Astrocyte (in vitro differentiated cells and primary cell): ENCODE measurements around the gene CLK2. TPM values are rescaled to one million over a fixed set of nuclear protein-coding genes. Genes with fewer than 3 reads are reported as not detected.

Source experiments
- DNase-seq: peaks from one replicate; pipeline ENCODE4 v3.0.0-alpha.2; 2010; ENCODE audit warnings: low read depth
- FAIRE-seq: peaks from 2 replicates; lab custom pipeline; 2011; peaks lifted over from hg19 to GRCh38; lab: Jason Lieb, UNC
- H2AFZ ChIP-seq: 2 replicates; pipeline ENCODE4 v1.6.0; 2012; ENCODE audit warnings: low read depth, low read length, inconsistent platforms
- H3K27ac ChIP-seq: 2 replicates; pipeline ENCODE4 v1.5.1; 2011; ENCODE audit warnings: low read depth, low read length, inconsistent platforms
- H3K27me3 ChIP-seq: 2 replicates; pipeline ENCODE4 v1.6.0; 2011; ENCODE audit warnings: low read length, inconsistent platforms; ENCODE audit not compliant: insufficient read depth
- H3K36me3 ChIP-seq: 2 replicates; pipeline ENCODE4 v1.5.1; 2011; ENCODE audit warnings: low read length, inconsistent platforms; ENCODE audit not compliant: insufficient read depth
- H3K4me1 ChIP-seq: 2 replicates; pipeline ENCODE4 v1.5.1; 2011; ENCODE audit warnings: low read length, inconsistent platforms; ENCODE audit not compliant: insufficient read depth
- H3K4me2 ChIP-seq: 2 replicates; pipeline ENCODE4 v1.6.0; 2012; ENCODE audit warnings: low read length, inconsistent platforms
- H3K4me3 ChIP-seq: 2 replicates; pipeline ENCODE4 v1.5.1; 2011; ENCODE audit warnings: low read depth, mild to moderate bottlenecking, low read length, inconsistent platforms; ENCODE audit not compliant: insufficient read depth
- H3K79me2 ChIP-seq: 2 replicates; pipeline ENCODE4 v1.6.0; 2012; ENCODE audit warnings: mild to moderate bottlenecking, low read length, inconsistent platforms; ENCODE audit not compliant: insufficient read depth
- H3K9ac ChIP-seq: 2 replicates; pipeline ENCODE4 v1.6.0; 2012; ENCODE audit warnings: mild to moderate bottlenecking, low read length, inconsistent platforms
- H3K9me3 ChIP-seq: 2 replicates; pipeline ENCODE4 v1.5.1; 2012; ENCODE audit warnings: low read depth, mild to moderate bottlenecking, low read length, inconsistent platforms; ENCODE audit not compliant: insufficient read depth
- H4K20me1 ChIP-seq: 2 replicates; pipeline ENCODE4 v1.6.0; 2012; ENCODE audit warnings: low read length, inconsistent platforms; ENCODE audit not compliant: insufficient read depth
- H3K27ac Mint-ChIP-seq: one replicate; pipeline ENCODE4 v1.8.0; 2021; ENCODE audit warnings: mild to moderate bottlenecking, mixed read lengths; ENCODE audit not compliant: unreplicated experiment
- H3K27me3 Mint-ChIP-seq: one replicate; pipeline ENCODE4 v1.8.0; 2021; ENCODE audit warnings: low read depth, mixed read lengths; ENCODE audit not compliant: unreplicated experiment
- H3K36me3 Mint-ChIP-seq: one replicate; pipeline ENCODE4 v1.8.0; 2021; ENCODE audit warnings: low read depth, mixed read lengths; ENCODE audit not compliant: unreplicated experiment
- H3K4me1 Mint-ChIP-seq: one replicate; pipeline ENCODE4 v1.8.0; 2021; ENCODE audit warnings: low read depth, mixed read lengths; ENCODE audit not compliant: unreplicated experiment
- H3K4me3 Mint-ChIP-seq: one replicate; pipeline ENCODE4 v1.8.0; 2021; ENCODE audit warnings: mild to moderate bottlenecking, moderate library complexity, mixed read lengths; ENCODE audit not compliant: unreplicated experiment
- H3K9me3 Mint-ChIP-seq: one replicate; pipeline ENCODE4 v1.8.0; 2021; ENCODE audit warnings: mild to moderate bottlenecking, mixed read lengths; ENCODE audit not compliant: unreplicated experiment
- EZH2 ChIP-seq: IDR thresholded peaks from 2 replicates; pipeline ENCODE4 v1.6.1; 2012; ENCODE audit warnings: mild to moderate bottlenecking, low read length, inconsistent platforms; ENCODE audit not compliant: insufficient read depth
- total RNA-seq: library from RNA; stranded (reverse); gene quantifications from 2 replicates; pipeline ENCODE4 v1.2.1, GENCODE V29; 2021
- TF ChIP-seq, protein P1 (sequence below): IDR thresholded peaks from 2 replicates; pipeline ENCODE4 v1.5.1; 2011; ENCODE audit warnings: low read depth, mild to moderate bottlenecking, inconsistent platforms, low read length, moderate library complexity; ENCODE audit not compliant: insufficient read depth

The CLK2 gene
- total RNA-seq, 1 donor from 2014 or later: 31.7 TPM

DNA sequence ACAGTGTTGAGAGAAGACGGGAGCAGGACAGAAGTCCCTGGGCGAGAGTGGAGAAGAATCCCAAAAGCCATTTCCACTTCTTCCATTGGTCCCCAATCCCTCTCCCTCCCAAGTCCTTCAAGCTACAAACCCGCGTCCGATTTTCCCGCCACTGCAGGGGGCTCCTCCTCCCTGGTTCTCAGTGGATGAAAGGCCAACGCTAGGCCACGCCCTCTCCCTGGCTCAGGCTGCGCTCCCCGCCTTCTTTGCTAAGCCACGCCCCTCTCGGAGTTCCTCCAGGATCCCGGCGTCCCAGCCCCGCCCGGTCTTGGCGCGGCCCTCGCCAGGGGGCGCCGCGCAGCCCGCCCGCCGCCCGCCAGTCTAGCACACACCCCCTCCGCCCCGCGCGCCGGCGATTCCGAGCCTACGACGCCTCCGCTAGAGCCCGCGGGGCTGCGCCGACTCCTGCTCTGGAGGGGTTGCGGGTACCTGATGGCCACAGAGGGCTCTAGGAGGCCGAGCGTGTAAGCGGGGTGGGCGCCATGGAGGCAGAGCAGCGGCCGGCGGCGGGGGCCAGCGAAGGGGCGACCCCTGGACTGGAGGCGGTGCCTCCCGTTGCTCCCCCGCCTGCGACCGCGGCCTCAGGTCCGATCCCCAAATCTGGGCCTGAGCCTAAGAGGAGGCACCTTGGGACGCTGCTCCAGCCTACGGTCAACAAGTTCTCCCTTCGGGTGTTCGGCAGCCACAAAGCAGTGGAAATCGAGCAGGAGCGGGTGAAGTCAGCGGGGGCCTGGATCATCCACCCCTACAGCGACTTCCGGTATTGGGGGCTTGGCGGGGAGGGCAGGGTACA, 4.0 kb upstream of the CLK2 start, which contains the start of gene HCN3:
Gene HCN3, plus strand, starts transcription at position 394 of the 832 bp plus-strand sequence. Its CDS starts 128 bp downstream, at position 522.
- peaks cover 10% of the 10 kb centered on the region for H4K20me1 ChIP-seq
- Mint-ChIP-seq H3K4me3 (peak within 1 kb of the TSS; percentile 79), H3K4me1 (peaks cover 11% of the 10 kb centered on the region), H3K9me3 (no peaks in the 10 kb centered on the region), H3K36me3 (no peaks in the 10 kb centered on the region), H3K27me3 (no peaks in the 10 kb centered on the region), H3K27ac (no peak within 1 kb of the TSS)
- peak within 1 kb of the TSS; percentile 99 for H2AFZ ChIP-seq
- H3K79me2 ChIP-seq: peaks cover 12% of the 10 kb centered on the region
- no peaks in the 10 kb centered on the region for H3K27me3 ChIP-seq
- TF ChIP-seq EZH2: no peak
- TF ChIP-seq, protein P1, sequence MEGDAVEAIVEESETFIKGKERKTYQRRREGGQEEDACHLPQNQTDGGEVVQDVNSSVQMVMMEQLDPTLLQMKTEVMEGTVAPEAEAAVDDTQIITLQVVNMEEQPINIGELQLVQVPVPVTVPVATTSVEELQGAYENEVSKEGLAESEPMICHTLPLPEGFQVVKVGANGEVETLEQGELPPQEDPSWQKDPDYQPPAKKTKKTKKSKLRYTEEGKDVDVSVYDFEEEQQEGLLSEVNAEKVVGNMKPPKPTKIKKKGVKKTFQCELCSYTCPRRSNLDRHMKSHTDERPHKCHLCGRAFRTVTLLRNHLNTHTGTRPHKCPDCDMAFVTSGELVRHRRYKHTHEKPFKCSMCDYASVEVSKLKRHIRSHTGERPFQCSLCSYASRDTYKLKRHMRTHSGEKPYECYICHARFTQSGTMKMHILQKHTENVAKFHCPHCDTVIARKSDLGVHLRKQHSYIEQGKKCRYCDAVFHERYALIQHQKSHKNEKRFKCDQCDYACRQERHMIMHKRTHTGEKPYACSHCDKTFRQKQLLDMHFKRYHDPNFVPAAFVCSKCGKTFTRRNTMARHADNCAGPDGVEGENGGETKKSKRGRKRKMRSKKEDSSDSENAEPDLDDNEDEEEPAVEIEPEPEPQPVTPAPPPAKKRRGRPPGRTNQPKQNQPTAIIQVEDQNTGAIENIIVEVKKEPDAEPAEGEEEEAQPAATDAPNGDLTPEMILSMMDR: peak; percentile 36
- peak within 1 kb of the TSS; percentile 68 for H3K4me3 ChIP-seq
- peak within 1 kb of the TSS; percentile 75 for H3K9ac ChIP-seq
- H3K27ac ChIP-seq: no peak within 1 kb of the TSS
- FAIRE-seq: no peak
- no peaks in the 10 kb centered on the region for H3K9me3 ChIP-seq
- no peaks in the 10 kb centered on the region for H3K36me3 ChIP-seq
- DNase-seq: peak; percentile 76
- peak within 1 kb of the TSS; percentile 98 for H3K4me2 ChIP-seq
- peaks cover 28% of the 10 kb centered on the region for H3K4me1 ChIP-seq

- Histone ChIP-seq H3K4me3 (peak overlapping the region; percentile 81), H3K4me1 (peaks cover 20% of the 10 kb centered on the region), H3K4me2 (peak overlapping the region; percentile 92), H3K9me3 (no peaks in the 10 kb centered on the region), H3K9ac (peak overlapping the region; percentile 83), H2AFZ (peak overlapping the region; percentile 44), H3K27me3 (no peaks in the 10 kb centered on the region), H3K36me3 (peaks cover 32% of the 10 kb centered on the region), H3K79me2 (peaks cover 47% of the 10 kb centered on the region), H4K20me1 (peaks cover 41% of the 10 kb centered on the region), H3K27ac (peak overlapping the region; percentile 82)
- peak overlapping the region; percentile 93 for H3K27ac Mint-ChIP-seq
- TF ChIP-seq, protein P1: no peak
- no peak for TF ChIP-seq EZH2
- peaks cover 13% of the 10 kb centered on the region for H3K4me1 Mint-ChIP-seq
- peaks cover 13% of the 10 kb centered on the region for H3K36me3 Mint-ChIP-seq
- DNase-seq: peak; percentile 63
- H3K9me3 Mint-ChIP-seq: no peaks in the 10 kb centered on the region
- no peaks in the 10 kb centered on the region for H3K27me3 Mint-ChIP-seq
- peak overlapping the region; percentile 90 for H3K4me3 Mint-ChIP-seq
- FAIRE-seq: no peak
These were observed 600 bp downstream of the CLK2 start for GRCh38 chr1:155272466-155273342.
